GM18907 (cell line): ENCODE measurements around the gene CDCA8.
"Not testable (repeated sequence)": the region's sequence is repeated elsewhere in the genome, so short reads cannot be mapped to it uniquely, and the experiment has no call there.

Source experiments
- ATAC-seq: cut with Tn5 transposase; IDR thresholded peaks from one replicate; pipeline ENCODE4 v1.9.1; 2021; ENCODE audit warnings: mild to moderate bottlenecking, moderate library complexity; ENCODE audit not compliant: unreplicated experiment

The CDCA8 gene

DNA sequence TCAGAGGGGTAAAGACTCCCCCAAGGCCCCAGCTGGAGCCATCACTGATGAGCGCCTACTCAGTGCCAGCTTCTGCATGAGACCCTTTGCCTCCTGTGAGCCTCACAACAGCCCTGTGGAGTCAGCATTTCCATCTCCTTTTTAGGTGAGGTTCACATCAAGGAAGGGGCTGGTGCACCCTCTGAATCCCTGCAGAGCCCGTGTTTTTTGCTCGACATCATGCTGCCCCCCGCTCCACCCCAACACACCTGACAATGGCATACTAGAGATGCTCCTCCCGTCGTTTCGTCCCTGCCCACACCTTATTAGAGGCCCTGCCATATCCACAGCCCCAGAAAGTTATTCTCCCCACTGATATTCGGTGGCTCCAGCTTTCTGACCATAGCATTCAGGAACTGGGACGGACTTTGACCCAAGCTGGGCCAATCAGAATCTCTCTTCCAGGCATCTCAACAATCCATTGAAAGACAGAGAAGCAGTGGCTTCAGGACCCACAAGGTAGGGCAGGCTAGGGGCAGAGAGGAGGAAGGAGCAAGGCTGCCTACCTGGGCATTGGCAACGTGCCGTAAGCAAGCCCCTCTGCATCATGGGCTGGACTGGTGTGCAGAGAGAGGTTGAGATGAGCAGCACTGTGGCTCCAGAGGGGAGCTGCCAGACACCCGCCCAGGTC is 39.9 kb downstream of the CDCA8 start:
- no peak for ATAC-seq

DNA sequence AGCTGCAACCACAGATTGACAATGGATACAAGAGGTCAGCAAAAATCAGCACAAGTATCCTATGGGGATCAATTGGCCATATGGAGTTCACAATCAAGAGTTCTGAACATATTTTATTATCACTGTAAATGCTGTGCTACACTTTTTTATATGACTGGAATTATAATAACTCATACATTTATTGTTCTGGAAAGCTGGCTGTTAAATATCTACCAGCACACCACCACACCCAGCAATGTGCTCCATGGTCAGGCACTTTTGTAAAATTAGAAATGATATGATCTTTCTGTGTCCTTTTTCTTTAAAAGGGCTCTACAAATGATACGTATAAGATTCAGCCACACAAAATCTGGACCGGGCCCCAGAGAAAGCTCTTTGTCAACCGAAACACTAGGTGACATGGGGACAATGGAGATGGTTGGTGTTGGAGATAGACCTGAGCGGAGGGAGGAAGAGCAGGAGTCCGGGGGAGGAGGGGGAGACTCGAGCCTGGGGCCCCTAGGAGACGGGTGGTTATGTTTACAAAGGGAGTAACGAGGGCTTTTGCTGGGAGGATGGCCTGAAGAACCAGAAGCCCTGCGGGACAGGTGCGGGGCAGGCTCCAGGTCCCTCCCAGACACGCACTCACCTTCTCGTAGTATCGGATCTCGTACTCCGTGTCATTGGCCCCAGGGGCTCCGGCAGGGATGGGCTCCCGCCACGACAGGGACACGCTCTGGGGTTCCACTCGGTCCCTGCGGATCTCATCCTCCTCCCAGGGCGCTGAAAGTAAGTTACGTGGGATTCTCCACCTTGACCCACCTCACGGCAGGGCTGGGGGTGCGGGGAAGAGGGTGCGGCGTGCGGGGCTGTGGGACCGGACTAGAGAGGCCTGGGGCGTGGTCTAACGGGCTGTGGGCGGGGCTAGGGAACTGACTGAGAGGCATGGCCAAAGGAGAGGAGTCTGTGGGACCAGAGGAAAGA is 42.6 kb downstream of the CDCA8 start:
- no peak for ATAC-seq

DNA sequence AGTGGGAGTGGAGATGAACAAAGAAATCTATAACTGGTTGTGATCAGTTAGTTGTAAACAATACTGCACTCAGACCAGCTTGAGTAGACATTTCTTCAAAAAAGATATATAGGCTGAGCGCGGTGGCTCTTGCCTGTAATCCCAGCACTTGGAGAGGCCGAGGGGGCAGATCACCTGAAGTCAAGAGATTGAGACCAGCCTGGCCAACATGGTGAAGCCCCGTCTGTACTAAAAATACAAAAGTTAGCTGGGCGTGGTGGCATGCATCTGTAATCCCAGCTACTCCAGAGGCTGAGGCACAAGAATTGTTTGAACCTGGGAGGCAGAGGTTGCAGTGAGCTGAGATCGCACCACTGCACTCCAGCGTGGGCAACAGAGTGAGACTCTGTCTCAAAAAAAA is 45.7 kb downstream of the CDCA8 start:
- not testable (repeated sequence) for ATAC-seq

GRCh38 chr1:37738619-37739018 is 46.3 kb downstream of the CDCA8 start:
- ATAC-seq: not testable (repeated sequence)

GRCh38 chr1:37739222-37739621 is 46.9 kb downstream of the CDCA8 start:
- no peak for ATAC-seq

- no peak for ATAC-seq
Observed at GRCh38 chr1:37741130-37741529, 48.8 kb downstream of the CDCA8 start.

- no peak for ATAC-seq
Observed at GRCh38 chr1:37741662-37742061, 49.3 kb downstream of the CDCA8 start.

DNA sequence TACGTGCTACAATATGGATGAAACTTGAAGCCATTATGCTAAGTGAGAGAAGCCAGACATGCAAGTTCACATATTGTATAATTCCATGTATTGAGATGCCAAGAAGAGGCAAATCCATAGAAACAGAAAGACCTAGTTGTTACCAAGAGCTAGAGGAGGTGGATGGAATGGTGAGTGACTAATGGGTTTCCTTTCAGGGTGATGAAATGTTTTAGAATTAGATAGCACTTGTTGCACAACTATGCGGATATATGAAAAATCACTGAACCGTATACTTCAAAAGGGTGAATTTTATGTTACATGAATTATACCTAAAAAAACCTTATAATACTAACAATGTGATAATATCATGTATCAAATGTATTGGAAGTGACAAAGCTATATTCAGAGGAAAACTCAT is 54.5 kb downstream of the CDCA8 start:
- no peak for ATAC-seq

DNA sequence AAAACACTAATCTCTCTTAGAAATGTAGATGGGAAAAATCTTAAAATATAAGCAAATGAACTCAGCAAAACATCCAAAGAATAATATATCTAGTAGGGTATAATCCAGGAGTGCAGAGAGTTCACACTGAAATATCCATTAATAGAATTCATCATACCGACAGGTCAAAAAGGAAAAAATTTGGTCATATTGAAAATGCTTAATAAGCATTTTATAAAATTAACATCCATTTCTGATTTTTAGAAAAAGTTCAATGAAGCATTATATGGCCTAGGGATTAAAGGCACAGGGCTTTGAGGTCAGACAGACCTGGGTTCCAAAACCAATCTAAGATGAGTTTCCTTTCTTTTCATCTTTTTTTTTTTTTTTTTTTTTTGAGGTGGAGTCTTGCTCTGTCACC is 56.2 kb downstream of the CDCA8 start:
- no peak for ATAC-seq

DNA sequence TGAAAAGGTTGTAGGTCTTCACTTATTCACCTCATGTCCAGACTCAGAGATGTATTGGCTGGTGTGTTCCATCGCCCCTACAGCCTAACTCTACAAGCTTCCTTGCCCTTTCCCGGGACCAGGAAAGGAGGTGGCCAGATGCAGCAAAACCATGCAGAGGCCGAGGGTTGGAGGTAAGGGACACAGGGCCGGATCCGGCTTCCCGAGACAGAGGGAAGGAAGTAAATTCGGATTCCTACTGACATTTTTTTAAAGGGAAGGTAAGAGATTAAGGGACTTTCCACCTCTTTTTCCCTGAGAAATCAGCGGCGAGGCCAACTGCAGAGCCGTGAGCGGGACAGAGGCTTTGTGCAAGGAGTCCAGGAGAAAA is 59.9 kb downstream of the CDCA8 start:
- no peak for ATAC-seq

- no peak for ATAC-seq
Observed at GRCh38 chr1:37752583-37753471, 60.5 kb downstream of the CDCA8 start.

GRCh38 chr1:37753473-37754321 is 61.4 kb downstream of the CDCA8 start:
- no peak for ATAC-seq

DNA sequence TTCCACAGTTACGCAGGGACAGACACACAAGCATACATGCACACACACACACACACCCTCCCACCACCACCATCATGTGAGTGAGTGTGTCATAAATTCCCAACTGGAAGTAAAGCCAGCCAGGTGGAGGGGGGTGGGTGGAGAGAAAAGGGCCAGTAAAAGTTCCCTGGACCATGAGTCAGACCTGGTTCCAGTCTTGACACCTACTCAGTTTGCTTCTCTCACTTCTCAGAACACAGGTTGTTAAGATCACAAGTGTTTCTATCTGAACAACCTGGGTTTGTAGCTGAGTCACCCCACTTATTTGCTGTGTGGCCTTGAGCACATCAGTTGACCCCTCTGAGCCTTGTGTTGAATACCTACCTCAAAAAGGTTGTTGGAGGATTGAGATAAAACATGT is 63.0 kb downstream of the CDCA8 start:
- no peak for ATAC-seq

GRCh38 chr1:37755951-37756560 is 63.7 kb downstream of the CDCA8 start:
- ATAC-seq: no peak
